HL-60 (cell line): ENCODE data around the gene ANO6.

Experiments used
- DNase-seq, 2 experiments: peaks; one replicate each; pipeline ENCODE4 v3.0.0-alpha.2; 2010 to 2020; ENCODE audit warnings: low read depth in 1 of 2, low spot score in 1 of 2
- H3K27ac ChIP-seq: fragments of 250-450 bp; sonication (Bioruptor Pico); replicated peaks from 2 replicates; pipeline ENCODE4 v1.5.1; 2020; ENCODE audit warnings: mild to moderate bottlenecking, moderate library complexity
- H3K27me3 ChIP-seq: fragments of 250-450 bp; sonication (Bioruptor Pico); 2 replicates; pipeline ENCODE4 v1.5.1; 2021; ENCODE audit warnings: mild to moderate bottlenecking, moderate library complexity; ENCODE audit not compliant: insufficient read depth, poor library complexity, severe bottlenecking
- H3K4me3 ChIP-seq: replicated peaks from 2 replicates; pipeline ENCODE4 v1.5.1; 2011; ENCODE audit warnings: mild to moderate bottlenecking, control low read depth, low read length; ENCODE audit not compliant: insufficient read depth
- CTCF ChIP-seq: IDR thresholded peaks from one replicate; pipeline ENCODE4 v1.5.1; 2011; ENCODE audit warnings: low read length, control low read depth, inconsistent platforms; ENCODE audit not compliant: insufficient read depth
- GABPA ChIP-seq: IDR thresholded peaks from 2 replicates; pipeline ENCODE4 v1.6.1; 2012; ENCODE audit warnings: low read depth
- POLR2AphosphoS5 ChIP-seq: IDR thresholded peaks from 2 replicates; pipeline ENCODE4 v1.6.1; 2012; ENCODE audit warnings: low read depth
- REST ChIP-seq: IDR thresholded peaks from 2 replicates; pipeline ENCODE4 v1.6.1; 2012; ENCODE audit warnings: low read depth; ENCODE audit not compliant: insufficient replicate concordance
- SPI1 ChIP-seq: IDR thresholded peaks from 2 replicates; pipeline ENCODE4 v1.6.1; 2012; ENCODE audit warnings: low read depth, mild to moderate bottlenecking, borderline replicate concordance

ANO6 gene

GRCh38 chr12:45278447-45278846 lies 62.6 kb downstream of the ANO6 start:
- DNase-seq: no peak
- TF ChIP-seq SPI1 (no peak), GABPA (no peak), REST (no peak), CTCF (no peak), POLR2AphosphoS5 (no peak)
- H3K27ac ChIP-seq: no peak overlapping the region
- no peaks in the 10 kb centered on the region for H3K27me3 ChIP-seq
- no peak overlapping the region for H3K4me3 ChIP-seq

- no peak for DNase-seq
- TF ChIP-seq REST: no peak
- no peak for TF ChIP-seq SPI1
- TF ChIP-seq CTCF: no peak
- TF ChIP-seq POLR2AphosphoS5: no peak
- TF ChIP-seq GABPA: no peak
- no peak overlapping the region for H3K4me3 ChIP-seq
- no peaks in the 10 kb centered on the region for H3K27me3 ChIP-seq
- H3K27ac ChIP-seq: no peak overlapping the region
Observed at GRCh38 chr12:45279931-45280830, 64.3 kb downstream of the ANO6 start.

DNA sequence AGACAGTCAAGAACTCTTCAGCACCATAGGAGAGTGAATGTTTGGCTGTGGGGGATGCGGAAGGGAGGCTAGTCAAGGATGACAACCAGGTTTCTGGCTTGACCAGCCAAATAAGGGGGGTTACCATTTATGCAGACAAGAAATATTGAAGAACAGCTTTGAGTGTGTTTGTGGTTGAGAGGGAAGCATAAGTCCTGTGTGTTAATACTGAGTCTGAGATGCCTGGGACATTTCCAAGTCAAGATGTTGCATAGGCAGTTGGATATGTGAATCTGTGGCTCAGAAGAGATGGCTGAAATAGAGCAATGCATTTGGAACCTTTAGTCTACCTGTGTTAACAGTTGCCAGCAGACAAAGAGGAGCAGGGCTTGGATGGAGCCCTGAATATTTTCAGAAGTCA lies 66.1 kb downstream of the ANO6 start:
- Histone ChIP-seq H3K27me3 (no peaks in the 10 kb centered on the region), H3K4me3 (no peak overlapping the region), H3K27ac (no peak overlapping the region)
- no peak for DNase-seq
- no peak for TF ChIP-seq REST
- no peak for TF ChIP-seq SPI1
- no peak for TF ChIP-seq CTCF
- TF ChIP-seq POLR2AphosphoS5: no peak
- TF ChIP-seq GABPA: no peak
